Nephron (organoid): ENCODE measurements around the gene ANKRD17.
A peak's percentile ranks its signal among the peaks of the same experiment; 100 is the strongest.
"Not testable (repeated sequence)": the region's sequence is repeated elsewhere in the genome, so short reads cannot be mapped to it uniquely, and the experiment has no call there.

Source experiments
- H3K27ac Mint-ChIP-seq, 3 experiments: 2 replicates each; pipeline ENCODE4 v1.8.0; 2020; ENCODE audit warnings: mixed read lengths in 3 of 3, mild to moderate bottlenecking in 2 of 3, moderate library complexity in 1 of 3
- H3K27me3 Mint-ChIP-seq: 2 replicates; pipeline ENCODE4 v1.8.0; 2021; ENCODE audit warnings: low read depth, mild to moderate bottlenecking, moderate library complexity, mixed read lengths
- H3K36me3 Mint-ChIP-seq: 2 replicates; pipeline ENCODE4 v1.8.0; 2020; ENCODE audit warnings: low read depth, mixed read lengths
- H3K4me1 Mint-ChIP-seq: 2 replicates; pipeline ENCODE4 v1.8.0; 2020; ENCODE audit warnings: mixed read lengths
- H3K4me3 Mint-ChIP-seq, 3 experiments: 2 replicates each; pipeline ENCODE4 v1.8.0; 2020; ENCODE audit warnings: mild to moderate bottlenecking in 3 of 3, mixed read lengths in 3 of 3, moderate library complexity in 2 of 3
- H3K9me3 Mint-ChIP-seq: 2 replicates; pipeline ENCODE4 v1.8.0; 2020; ENCODE audit warnings: mixed read lengths
- TF ChIP-seq, protein P1 (sequence below), 3 experiments: fragments of 200-600 bp; sonication (generic); IDR thresholded peaks; one replicate each; pipeline ENCODE4 v1.5.0; 2021; ENCODE audit warnings: antibody characterized with exemption in 3 of 3; ENCODE audit not compliant: unreplicated experiment in 3 of 3

Gene ANKRD17

DNA sequence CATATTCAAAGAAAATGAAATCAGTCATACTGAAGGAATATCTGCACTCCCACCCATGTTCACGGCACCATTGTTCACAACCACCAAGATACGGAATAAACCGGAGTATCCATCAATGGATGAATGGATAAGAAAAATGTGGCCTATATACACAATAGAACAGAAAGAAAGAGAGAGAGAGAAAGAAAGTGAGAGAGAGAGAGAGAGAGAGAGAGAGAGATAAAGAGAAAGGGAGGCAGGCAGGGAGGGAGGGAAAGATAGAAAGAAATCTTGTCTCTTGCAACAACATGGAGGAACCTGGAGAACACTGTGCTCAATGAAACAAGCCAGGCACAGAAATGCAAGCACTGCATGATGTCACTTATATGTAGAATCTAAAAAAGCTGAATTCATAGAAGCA lies 52.4 kb downstream of the ANKRD17 start:
- Mint-ChIP-seq H3K27ac (no peak overlapping the region), H3K36me3 (peaks cover 73% of the 10 kb centered on the region), H3K27me3 (no peaks in the 10 kb centered on the region), H3K4me3 (no peak overlapping the region), H3K9me3 (peaks cover 32% of the 10 kb centered on the region), H3K4me1 (no peaks in the 10 kb centered on the region)
- TF ChIP-seq, protein P1, sequence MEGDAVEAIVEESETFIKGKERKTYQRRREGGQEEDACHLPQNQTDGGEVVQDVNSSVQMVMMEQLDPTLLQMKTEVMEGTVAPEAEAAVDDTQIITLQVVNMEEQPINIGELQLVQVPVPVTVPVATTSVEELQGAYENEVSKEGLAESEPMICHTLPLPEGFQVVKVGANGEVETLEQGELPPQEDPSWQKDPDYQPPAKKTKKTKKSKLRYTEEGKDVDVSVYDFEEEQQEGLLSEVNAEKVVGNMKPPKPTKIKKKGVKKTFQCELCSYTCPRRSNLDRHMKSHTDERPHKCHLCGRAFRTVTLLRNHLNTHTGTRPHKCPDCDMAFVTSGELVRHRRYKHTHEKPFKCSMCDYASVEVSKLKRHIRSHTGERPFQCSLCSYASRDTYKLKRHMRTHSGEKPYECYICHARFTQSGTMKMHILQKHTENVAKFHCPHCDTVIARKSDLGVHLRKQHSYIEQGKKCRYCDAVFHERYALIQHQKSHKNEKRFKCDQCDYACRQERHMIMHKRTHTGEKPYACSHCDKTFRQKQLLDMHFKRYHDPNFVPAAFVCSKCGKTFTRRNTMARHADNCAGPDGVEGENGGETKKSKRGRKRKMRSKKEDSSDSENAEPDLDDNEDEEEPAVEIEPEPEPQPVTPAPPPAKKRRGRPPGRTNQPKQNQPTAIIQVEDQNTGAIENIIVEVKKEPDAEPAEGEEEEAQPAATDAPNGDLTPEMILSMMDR (IDR thresholded peaks at IDR 0.05; ENCODE audit: unreplicated experiment in 3 of 3), result no peak

DNA sequence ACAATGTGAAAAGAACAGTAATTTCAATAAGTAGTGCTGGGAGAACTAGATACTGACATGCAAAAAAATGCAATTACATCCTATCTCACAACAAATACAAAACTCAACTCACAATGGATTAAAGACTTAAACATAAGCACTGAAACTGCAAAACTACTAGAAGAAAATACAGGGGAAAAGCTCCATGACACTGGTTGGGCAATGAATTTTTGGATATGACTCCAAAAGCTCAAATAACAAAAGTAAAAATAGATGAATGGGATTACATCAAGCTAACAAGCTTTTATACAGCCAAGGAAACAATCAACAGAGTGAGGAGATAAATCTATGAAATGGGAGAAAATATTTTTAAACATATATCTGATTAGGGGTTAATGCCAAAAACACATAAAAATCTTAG lies 53.1 kb downstream of the ANKRD17 start:
- Mint-ChIP-seq H3K4me3 (no peak overlapping the region), H3K4me1 (no peaks in the 10 kb centered on the region), H3K27me3 (no peaks in the 10 kb centered on the region), H3K9me3 (peaks cover 32% of the 10 kb centered on the region), H3K36me3 (peaks cover 69% of the 10 kb centered on the region), H3K27ac (no peak overlapping the region)
- TF ChIP-seq, protein P1 (IDR thresholded peaks at IDR 0.05; ENCODE audit: unreplicated experiment in 3 of 3), result no peak

DNA sequence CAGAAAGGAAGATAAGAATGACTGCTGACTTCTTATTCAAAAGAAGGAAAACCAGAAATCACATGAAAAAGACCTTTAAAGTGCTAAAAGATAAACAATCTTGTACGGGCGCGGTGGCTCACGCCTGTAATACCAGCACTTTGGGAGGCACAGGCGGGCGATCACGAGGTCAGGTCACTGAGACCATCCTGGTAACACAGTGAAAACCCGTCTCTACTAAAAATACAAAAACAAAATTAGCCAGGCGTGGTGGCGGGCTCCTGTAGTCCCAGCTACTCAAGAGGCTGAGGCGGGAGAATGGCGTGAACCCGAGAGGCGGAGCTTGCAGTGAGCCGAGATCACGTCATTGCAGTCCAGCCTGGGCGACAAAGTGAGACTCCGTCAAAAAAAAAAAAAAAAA lies 54.6 kb downstream of the ANKRD17 start:
- H3K27ac Mint-ChIP-seq, H3K27me3 Mint-ChIP-seq, H3K4me3 Mint-ChIP-seq, H3K4me1 Mint-ChIP-seq: not testable (repeated sequence)
- H3K9me3 Mint-ChIP-seq, result peaks cover 32% of the 10 kb centered on the region
- H3K36me3 Mint-ChIP-seq, result peaks cover 62% of the 10 kb centered on the region

- H3K27ac Mint-ChIP-seq, result no peak overlapping the region
- no peak overlapping the region for H3K4me3 Mint-ChIP-seq
- H3K36me3 Mint-ChIP-seq, result peaks cover 6% of the 10 kb centered on the region
- no peaks in the 10 kb centered on the region for H3K27me3 Mint-ChIP-seq
- H3K9me3 Mint-ChIP-seq, result peaks cover under 1% of the 10 kb centered on the region
- H3K4me1 Mint-ChIP-seq, result no peaks in the 10 kb centered on the region
- TF ChIP-seq, protein P1 (IDR thresholded peaks at IDR 0.05; ENCODE audit: unreplicated experiment in 3 of 3), result no peak
These were observed 61.4 kb downstream of the ANKRD17 start for GRCh38 chr4:73197220-73197619.

- peaks cover 21% of the 10 kb centered on the region for H3K36me3 Mint-ChIP-seq
- H3K4me1 Mint-ChIP-seq, result no peaks in the 10 kb centered on the region
- no peaks in the 10 kb centered on the region for H3K27me3 Mint-ChIP-seq
- H3K9me3 Mint-ChIP-seq, result no peaks in the 10 kb centered on the region
- H3K4me3 Mint-ChIP-seq, result no peak overlapping the region
- no peak overlapping the region for H3K27ac Mint-ChIP-seq
- TF ChIP-seq, protein P1 (IDR thresholded peaks at IDR 0.05; ENCODE audit: unreplicated experiment in 3 of 3), result no peak
These were observed 64.5 kb downstream of the ANKRD17 start for GRCh38 chr4:73194064-73194463.

GRCh38 chr4:73193659-73194058 lies 64.9 kb downstream of the ANKRD17 start:
- Mint-ChIP-seq H3K4me1 (no peaks in the 10 kb centered on the region), H3K36me3 (peaks cover 25% of the 10 kb centered on the region), H3K4me3 (no peak overlapping the region), H3K27ac (peak overlapping the region in 1 of 3 experiments; percentile 17), H3K9me3 (no peaks in the 10 kb centered on the region), H3K27me3 (no peaks in the 10 kb centered on the region)
- TF ChIP-seq, protein P1 (IDR thresholded peaks at IDR 0.05; ENCODE audit: unreplicated experiment in 3 of 3), result no peak
